ENCODE data around the gene FAAP20.

- TF ChIP-seq CTCF (IDR thresholded peaks at IDR 0.05) (no peak), POLR2A (IDR thresholded peaks at IDR 0.05) (no peak)
Measured at GRCh38 chr1:2206813-2207487, 12.4 kb upstream of the FAAP20 start.

Measured in Peyer's patch (tissue), 4 donors.